ENCODE data around the gene RELL1.

- TF ChIP-seq HDAC2 (IDR thresholded peaks at IDR 0.05) (no peak), SREBF1 (IDR thresholded peaks at IDR 0.05; ENCODE audit: low read length) (no peak), POLR2AphosphoS5 (IDR thresholded peaks at IDR 0.05; ENCODE audit: low read length) (no peak), NFXL1 (IDR thresholded peaks at IDR 0.05; ENCODE audit: borderline replicate concordance) (no peak), MYC (IDR thresholded peaks at IDR 0.05; ENCODE audit: insufficient read depth, insufficient read length, insufficient replicate concordance, low read length, severe bottlenecking) (no peak), GABPA (IDR thresholded peaks at IDR 0.05; ENCODE audit: low read depth) (no peak), SUPT20H (IDR thresholded peaks at IDR 0.05; ENCODE audit: borderline replicate concordance, control insufficient read depth, low read depth, low read length) (no peak), TCF7 (IDR thresholded peaks at IDR 0.05; ENCODE audit: borderline replicate concordance) (no peak)
Observed at GRCh38 chr4:37665333-37666320, 20.5 kb downstream of the RELL1 start.
